ENCODE results near the gene ANXA8L1. TPM values are rescaled to one million over a fixed set of nuclear protein-coding genes. Genes with fewer than 3 reads are reported as not detected.
"Not testable (repeated sequence)": the region's sequence is repeated elsewhere in the genome, so short reads cannot be mapped to it uniquely, and the experiment has no call there.

ANXA8L1 gene
- total and polyA plus RNA-seq, 2 experiments from 2014 or later, result 54.0 to 70.7 TPM

DNA sequence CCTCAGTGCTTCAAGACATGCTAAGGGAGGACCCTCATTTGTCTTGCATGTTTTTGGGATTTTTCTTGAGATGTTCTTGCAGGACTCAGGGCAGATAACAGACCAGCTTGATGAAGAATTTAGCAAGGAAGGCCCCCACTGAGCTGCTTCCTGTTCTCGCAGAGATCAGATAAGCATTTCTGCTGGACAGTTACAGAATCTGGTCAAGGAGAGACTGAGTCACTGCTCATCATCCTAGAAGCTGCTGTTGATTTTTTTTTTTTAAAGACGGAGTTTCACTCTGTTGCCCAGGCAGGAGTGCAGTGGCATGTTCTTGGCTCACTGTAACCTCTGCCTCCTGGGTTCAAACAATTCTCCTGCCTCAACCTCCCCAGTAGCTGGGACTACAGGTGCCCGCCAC lies 1.2 kb upstream of the ANXA8L1 start:
- H3K4me3 ChIP-seq; H3K27me3 ChIP-seq; H3K4me2 ChIP-seq; H3K79me2 ChIP-seq; H3K9me2 ChIP-seq (replicated peaks; ENCODE audit: insufficient read depth); H3K9me3 ChIP-seq (ENCODE audit: low read depth); DNase-seq (ENCODE audit: low spot score); H3K4me1 ChIP-seq (ENCODE audit: insufficient read depth); H4K20me1 ChIP-seq (ENCODE audit: insufficient read depth, poor library complexity, severe bottlenecking); H2AFZ ChIP-seq; H3K27ac ChIP-seq; H3K36me3 ChIP-seq (replicated peaks; ENCODE audit: insufficient read depth, low read depth): not testable (repeated sequence)
- WGBS (ENCODE audit: low lambda C conversion rate, missing lambda C conversion rate), result 65% methylated on average over 3 of the region's 3 CpGs

DNA sequence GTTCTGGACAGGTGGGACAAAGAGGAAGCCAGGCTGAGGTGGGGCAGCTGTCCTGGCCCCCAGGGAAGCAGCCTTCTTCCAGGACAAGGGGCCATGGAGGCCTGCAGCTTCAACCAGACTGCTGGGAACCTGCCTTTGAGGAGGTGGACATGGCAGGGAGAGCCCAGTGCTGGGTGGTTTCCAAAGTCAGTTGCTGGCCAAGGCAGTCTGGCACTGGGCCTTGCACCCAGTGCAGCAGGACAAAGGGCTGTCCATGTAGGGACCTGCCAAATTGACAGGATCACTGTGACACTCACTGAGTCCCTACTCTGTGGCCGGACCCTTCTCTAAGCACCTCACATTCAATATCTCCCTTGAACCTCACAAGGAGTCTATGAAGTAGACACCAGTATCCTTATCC lies 1.4 kb downstream of the ANXA8L1 start:
- not testable (repeated sequence) for H3K4me1 ChIP-seq (ENCODE audit: insufficient read depth); H3K4me3 ChIP-seq; H3K4me2 ChIP-seq; H3K79me2 ChIP-seq; H2AFZ ChIP-seq; H3K27me3 ChIP-seq; H3K27ac ChIP-seq; H3K9me2 ChIP-seq (replicated peaks; ENCODE audit: insufficient read depth); DNase-seq (ENCODE audit: low spot score); H3K36me3 ChIP-seq (replicated peaks; ENCODE audit: insufficient read depth, low read depth); H4K20me1 ChIP-seq (ENCODE audit: insufficient read depth, poor library complexity, severe bottlenecking); H3K9me3 ChIP-seq (ENCODE audit: low read depth)
- WGBS (ENCODE audit: low lambda C conversion rate, missing lambda C conversion rate), result no CpG with 5 or more reads among the region's 1 CpG

DNA sequence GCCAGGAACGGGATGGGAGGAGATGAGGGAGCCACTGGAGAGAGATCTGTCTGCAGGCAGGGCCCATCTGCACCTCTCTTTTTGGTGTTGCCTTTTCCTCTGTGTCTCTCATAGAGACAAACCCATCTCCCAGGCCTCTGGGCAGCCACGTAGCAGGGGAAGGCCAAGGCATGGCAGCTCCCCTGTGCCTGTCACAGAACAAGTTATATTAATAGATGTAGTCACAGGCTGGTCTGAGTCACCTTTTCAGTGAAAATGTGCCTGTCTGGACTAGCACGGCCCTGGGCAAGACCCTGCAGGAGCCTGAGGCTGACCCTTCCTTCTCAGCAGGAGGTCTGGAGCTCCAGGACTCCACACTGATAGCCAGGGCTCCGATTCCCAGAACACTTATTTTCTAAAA lies 2.1 kb downstream of the ANXA8L1 start:
- H3K4me3 ChIP-seq; H3K36me3 ChIP-seq (replicated peaks; ENCODE audit: insufficient read depth, low read depth); H4K20me1 ChIP-seq (ENCODE audit: insufficient read depth, poor library complexity, severe bottlenecking); H3K4me2 ChIP-seq; H3K9me3 ChIP-seq (ENCODE audit: low read depth); H3K27ac ChIP-seq; H2AFZ ChIP-seq; H3K4me1 ChIP-seq (ENCODE audit: insufficient read depth); H3K9me2 ChIP-seq (replicated peaks; ENCODE audit: insufficient read depth); H3K27me3 ChIP-seq; H3K79me2 ChIP-seq; DNase-seq (ENCODE audit: low spot score): not testable (repeated sequence)
- no CpG with 5 or more reads among the region's 4 CpGs for WGBS (ENCODE audit: low lambda C conversion rate, missing lambda C conversion rate)

DNA sequence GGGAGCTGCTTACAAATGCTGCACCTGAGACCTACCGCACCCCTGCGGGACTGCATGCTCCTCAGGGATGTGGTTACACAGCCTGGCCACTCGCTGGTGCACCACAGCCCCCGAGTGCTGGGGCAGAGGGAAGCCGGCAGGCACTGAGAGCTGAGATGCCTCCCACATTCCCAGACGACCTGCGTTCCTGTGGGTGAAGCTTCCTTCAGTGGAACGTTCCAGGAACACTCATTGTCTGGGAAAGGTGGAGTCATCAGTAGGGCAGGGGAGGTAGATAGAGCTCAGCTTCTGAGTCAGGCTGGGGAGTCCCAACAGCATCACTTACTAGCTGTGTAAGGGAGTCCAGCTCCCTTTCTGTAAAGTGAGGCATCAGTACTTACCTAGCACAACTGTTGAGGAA lies 2.5 kb downstream of the ANXA8L1 start:
- H3K4me2 ChIP-seq, result not testable (repeated sequence)

DNA sequence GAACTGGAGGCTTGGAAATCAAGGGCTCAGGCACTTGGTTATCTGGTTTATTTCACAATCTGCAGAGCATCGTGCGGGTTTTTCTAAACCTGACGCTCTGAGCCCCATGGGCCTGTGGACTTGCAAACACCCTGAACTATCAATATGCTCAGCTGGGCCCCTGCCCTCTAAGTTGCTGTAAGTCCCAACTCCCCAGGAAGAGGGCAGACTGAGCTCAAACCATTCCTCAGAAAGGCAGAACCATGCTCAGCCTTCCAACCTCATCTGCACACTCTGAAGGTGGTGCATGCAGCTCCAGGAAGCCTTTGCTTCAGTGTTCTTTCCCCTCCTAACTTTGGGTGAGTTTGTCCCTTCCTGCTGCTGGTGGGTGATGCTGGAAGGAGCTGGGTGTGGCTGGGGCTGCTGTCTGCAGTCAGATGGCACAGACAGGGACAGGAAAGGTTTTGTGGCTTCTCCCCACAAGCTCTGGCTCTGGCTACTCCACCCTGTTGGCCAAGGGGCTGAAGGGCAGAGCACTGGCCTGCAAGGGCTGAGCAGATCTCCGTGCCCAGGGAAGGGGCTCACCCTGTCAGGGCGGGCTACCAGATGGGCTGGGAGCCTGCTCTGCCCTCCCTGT lies 3.8 kb downstream of the ANXA8L1 start:
- not testable (repeated sequence) for H4K20me1 ChIP-seq (ENCODE audit: insufficient read depth, poor library complexity, severe bottlenecking); H3K36me3 ChIP-seq (replicated peaks; ENCODE audit: insufficient read depth, low read depth); H3K4me2 ChIP-seq; H3K4me3 ChIP-seq; H2AFZ ChIP-seq; H3K9me2 ChIP-seq (replicated peaks; ENCODE audit: insufficient read depth); H3K27ac ChIP-seq; H3K9me3 ChIP-seq (ENCODE audit: low read depth); H3K27me3 ChIP-seq; H3K4me1 ChIP-seq (ENCODE audit: insufficient read depth); H3K79me2 ChIP-seq; DNase-seq (ENCODE audit: low spot score)
- WGBS (ENCODE audit: low lambda C conversion rate, missing lambda C conversion rate), result no CpG with 5 or more reads among the region's 5 CpGs

More for the DNA sequence above, 2.5 kb downstream of the ANXA8L1 start:
- WGBS (ENCODE audit: low lambda C conversion rate, missing lambda C conversion rate), result 10% methylated on average over 2 of the region's 8 CpGs
- not testable (repeated sequence) for H3K4me3 ChIP-seq; H4K20me1 ChIP-seq (ENCODE audit: insufficient read depth, poor library complexity, severe bottlenecking); H3K79me2 ChIP-seq; H3K4me1 ChIP-seq (ENCODE audit: insufficient read depth); H3K9me3 ChIP-seq (ENCODE audit: low read depth); H3K27me3 ChIP-seq; H2AFZ ChIP-seq; H3K36me3 ChIP-seq (replicated peaks; ENCODE audit: insufficient read depth, low read depth); H3K27ac ChIP-seq; DNase-seq (ENCODE audit: low spot score); H3K9me2 ChIP-seq (replicated peaks; ENCODE audit: insufficient read depth)

DNA sequence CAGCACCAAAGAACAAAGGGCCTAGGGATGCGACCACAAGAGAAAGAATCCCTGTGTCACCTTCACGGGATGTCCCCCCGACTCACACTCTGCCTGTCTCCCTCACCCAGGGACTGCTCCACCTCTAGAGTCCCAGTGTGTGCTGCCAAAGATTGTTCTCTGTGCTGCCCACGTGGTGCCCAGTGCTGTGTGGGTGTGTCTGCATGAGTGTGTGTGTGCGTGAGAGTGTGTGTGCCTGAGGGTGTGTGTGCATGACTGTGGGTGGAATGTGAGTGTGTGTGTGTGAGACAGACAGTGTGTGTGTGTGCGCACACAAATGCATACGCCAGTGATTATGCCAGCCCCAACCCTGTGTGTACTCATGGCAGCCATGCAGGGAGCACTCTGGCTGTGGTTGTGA lies 10.3 kb downstream of the ANXA8L1 start:
- WGBS (ENCODE audit: low lambda C conversion rate, missing lambda C conversion rate), result no CpG with 5 or more reads among the region's 7 CpGs
- not testable (repeated sequence) for H3K4me3 ChIP-seq; H3K4me2 ChIP-seq; H3K79me2 ChIP-seq; H3K9me2 ChIP-seq (replicated peaks; ENCODE audit: insufficient read depth); DNase-seq (ENCODE audit: low spot score); H4K20me1 ChIP-seq (ENCODE audit: insufficient read depth, poor library complexity, severe bottlenecking); H3K4me1 ChIP-seq (ENCODE audit: insufficient read depth); H2AFZ ChIP-seq; H3K27ac ChIP-seq; H3K9me3 ChIP-seq (ENCODE audit: low read depth); H3K27me3 ChIP-seq; H3K36me3 ChIP-seq (replicated peaks; ENCODE audit: insufficient read depth, low read depth)

DNA sequence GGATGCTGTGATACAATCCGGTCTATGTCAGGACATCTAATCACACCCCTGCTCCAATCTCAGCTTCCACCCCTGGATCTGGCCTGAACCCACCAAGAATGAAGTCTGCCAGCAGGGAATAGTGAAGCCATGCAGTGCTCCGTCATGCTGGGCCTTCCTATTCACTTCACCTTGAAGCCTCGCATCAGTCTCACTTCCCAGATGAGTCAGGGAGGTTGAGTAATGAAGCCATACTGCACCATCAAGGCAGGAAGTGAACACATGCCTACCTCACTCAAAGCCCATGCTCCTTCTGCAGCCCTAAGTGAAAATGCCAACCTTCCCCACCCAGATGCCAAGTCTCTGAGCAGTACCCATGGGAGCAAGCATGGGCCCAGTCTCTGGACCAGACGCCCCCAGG lies 11.1 kb downstream of the ANXA8L1 start:
- H3K9me2 ChIP-seq (replicated peaks; ENCODE audit: insufficient read depth); DNase-seq (ENCODE audit: low spot score); H3K27me3 ChIP-seq; H3K4me1 ChIP-seq (ENCODE audit: insufficient read depth); H3K36me3 ChIP-seq (replicated peaks; ENCODE audit: insufficient read depth, low read depth); H4K20me1 ChIP-seq (ENCODE audit: insufficient read depth, poor library complexity, severe bottlenecking); H3K79me2 ChIP-seq; H3K27ac ChIP-seq; H2AFZ ChIP-seq; H3K9me3 ChIP-seq (ENCODE audit: low read depth); H3K4me3 ChIP-seq; H3K4me2 ChIP-seq: not testable (repeated sequence)
- no CpG with 5 or more reads among the region's 4 CpGs for WGBS (ENCODE audit: low lambda C conversion rate, missing lambda C conversion rate)

DNA sequence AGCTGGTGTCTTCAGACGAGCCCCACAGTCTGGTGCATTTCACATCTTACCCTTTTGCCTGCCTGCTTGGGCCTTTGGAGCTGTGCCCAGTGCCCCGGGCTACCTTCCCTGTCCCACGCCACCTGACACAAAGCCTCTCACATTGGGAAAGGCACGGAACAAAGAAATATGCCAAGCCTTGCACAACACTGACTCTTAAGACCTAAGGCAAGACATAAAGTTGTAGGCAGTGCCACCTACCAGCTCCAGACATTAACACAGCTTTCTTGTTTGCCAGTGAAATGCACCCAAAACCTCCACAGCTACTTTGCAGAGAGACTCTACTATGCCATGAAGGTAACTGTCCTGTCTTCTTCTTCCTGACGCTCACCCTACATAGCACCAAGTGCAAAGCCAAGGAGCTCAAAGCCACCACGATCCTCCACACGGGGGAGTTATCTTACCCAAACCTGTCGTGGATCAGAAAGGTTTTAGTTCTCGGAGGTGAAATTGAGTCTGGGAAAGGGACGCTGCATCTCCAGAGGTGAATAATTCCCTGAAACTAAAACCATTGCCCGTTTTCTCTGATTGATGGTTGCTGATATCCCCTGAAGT lies 11.8 kb downstream of the ANXA8L1 start:
- H3K27me3 ChIP-seq; H3K36me3 ChIP-seq (replicated peaks; ENCODE audit: insufficient read depth, low read depth); H3K4me2 ChIP-seq; H2AFZ ChIP-seq; H3K27ac ChIP-seq; H3K79me2 ChIP-seq; H3K9me2 ChIP-seq (replicated peaks; ENCODE audit: insufficient read depth); H4K20me1 ChIP-seq (ENCODE audit: insufficient read depth, poor library complexity, severe bottlenecking); H3K9me3 ChIP-seq (ENCODE audit: low read depth); H3K4me3 ChIP-seq; DNase-seq (ENCODE audit: low spot score); H3K4me1 ChIP-seq (ENCODE audit: insufficient read depth): not testable (repeated sequence)
- no CpG with 5 or more reads among the region's 11 CpGs for WGBS (ENCODE audit: low lambda C conversion rate, missing lambda C conversion rate)

DNA sequence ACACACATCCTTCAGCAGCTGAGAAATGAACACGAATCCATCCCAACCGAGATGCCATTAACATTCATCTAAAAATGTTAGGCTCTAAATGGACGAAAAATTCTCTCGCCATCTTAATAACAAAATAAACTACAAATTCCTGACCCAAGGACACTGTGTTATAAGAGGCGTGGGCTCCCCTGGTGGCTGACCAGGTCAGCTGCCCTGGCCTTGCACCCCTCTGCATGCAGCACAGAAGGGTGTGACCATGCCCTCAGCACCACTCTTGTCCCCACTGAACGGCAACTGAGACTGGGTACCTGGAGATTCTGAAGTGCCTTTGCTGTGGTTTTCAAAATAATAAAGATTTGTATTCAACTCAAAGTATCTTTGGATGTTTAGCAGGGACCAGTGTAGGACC lies 15.8 kb downstream of the ANXA8L1 start:
- not testable (repeated sequence) for H3K9me2 ChIP-seq (replicated peaks; ENCODE audit: insufficient read depth); H2AFZ ChIP-seq; H3K4me2 ChIP-seq; H3K4me3 ChIP-seq; H3K27me3 ChIP-seq; H3K4me1 ChIP-seq (ENCODE audit: insufficient read depth); H3K9me3 ChIP-seq (ENCODE audit: low read depth); H4K20me1 ChIP-seq (ENCODE audit: insufficient read depth, poor library complexity, severe bottlenecking); DNase-seq (ENCODE audit: low spot score); H3K27ac ChIP-seq; H3K79me2 ChIP-seq; H3K36me3 ChIP-seq (replicated peaks; ENCODE audit: insufficient read depth, low read depth)
- 97% methylated on average over 4 of the region's 6 CpGs for WGBS (ENCODE audit: low lambda C conversion rate, missing lambda C conversion rate)
